Measurements from ENCODE around the gene FBXL3.
"Not testable (repeated sequence)": the region's sequence is repeated elsewhere in the genome, so short reads cannot be mapped to it uniquely, and the experiment has no call there.

Gene FBXL3

GRCh38 chr13:77026255-77026860, 601 bp downstream of the FBXL3 start:
- DNase-seq: peak; percentile 90

- DNase-seq: no peak
Measured at GRCh38 chr13:77022341-77022740, 4.6 kb downstream of the FBXL3 start.

GRCh38 chr13:77019756-77020155, 7.2 kb downstream of the FBXL3 start:
- DNase-seq: no peak

GRCh38 chr13:77016888-77017623, 9.9 kb downstream of the FBXL3 start:
- DNase-seq: no peak

- DNase-seq: no peak
Measured at GRCh38 chr13:77016251-77016812, 10.6 kb downstream of the FBXL3 start.

- DNase-seq: no peak
Measured at GRCh38 chr13:77014906-77015685, 11.9 kb downstream of the FBXL3 start.

- DNase-seq: no peak
Measured at GRCh38 chr13:77013853-77014542, 13.0 kb downstream of the FBXL3 start.

GRCh38 chr13:77009719-77010118, 17.2 kb downstream of the FBXL3 start:
- not testable (repeated sequence) for DNase-seq

GRCh38 chr13:77009011-77009410, 17.9 kb downstream of the FBXL3 start:
- no peak for DNase-seq

- DNase-seq: not testable (repeated sequence)
Measured at GRCh38 chr13:77008337-77008736, 18.6 kb downstream of the FBXL3 start.

- DNase-seq: peak; percentile 51
Measured at GRCh38 chr13:77002590-77003190, 24.3 kb downstream of the FBXL3 start.

- no peak for DNase-seq
Measured at GRCh38 chr13:77001963-77002587, 24.9 kb downstream of the FBXL3 start.

GRCh38 chr13:77001540-77001939, 25.4 kb downstream of the FBXL3 start:
- DNase-seq: no peak

GRCh38 chr13:77000475-77000874, 26.5 kb downstream of the FBXL3 start:
- no peak for DNase-seq

GRCh38 chr13:76994281-76994680, 32.7 kb downstream of the FBXL3 start:
- DNase-seq: no peak

- no peak for DNase-seq
Measured at GRCh38 chr13:76993473-76993872, 33.5 kb downstream of the FBXL3 start.

- DNase-seq: peak; percentile 54
Measured at GRCh38 chr13:76993021-76993420, 33.9 kb downstream of the FBXL3 start.

- DNase-seq: peak; percentile 71
Measured at GRCh38 chr13:76992548-76993001, 34.4 kb downstream of the FBXL3 start.

- peak; percentile 96 for DNase-seq
Measured at GRCh38 chr13:76991796-76992547, 35.0 kb downstream of the FBXL3 start, which contains the start of gene CLN5. TSS of gene CLN5 (plus strand) at chr13:76992081. CDS start at chr13:76992099, 18 bp downstream.

GRCh38 chr13:76991432-76991795, 35.5 kb downstream of the FBXL3 start:
- peak; percentile 47 for DNase-seq

- no peak for DNase-seq
Measured at GRCh38 chr13:76983676-76984075, 43.3 kb downstream of the FBXL3 start.

All from OCI-M1 (cell line).